WTC11 (cell line): ENCODE data around the gene METRNL. TPM values are rescaled to one million over a fixed set of nuclear protein-coding genes. Genes with fewer than 3 reads are reported as not detected.
A peak's percentile ranks its signal among the peaks of the same experiment; 100 is the strongest.

Experiments used
- ATAC-seq: fragments of 200-7000 bp; cut with Tn5 transposase; 2 replicates; pipeline ENCODE4 v1.10.0; 2021; ENCODE audit warnings: mild to moderate bottlenecking, moderate library complexity
- CTCF ChIA-PET: fragments of 300-600 bp; sonication (Branson Sonifier 250); formaldehyde crosslinking; loops from one replicate; lab custom pipeline; 2021; ENCODE audit warnings: antibody characterized with exemption; lab: Charles Lee
- POLR2A ChIA-PET: fragments of 350-600 bp; sonication (Branson Sonifier 250); formaldehyde crosslinking; loops from one replicate; lab custom pipeline; 2021; ENCODE audit warnings: antibody characterized with exemption; lab: Charles Lee
- DNase-seq: peaks from one replicate; pipeline ENCODE4 v3.0.0; 2021; ENCODE audit warnings: low spot score
- H3K27ac Mint-ChIP-seq: 2 replicates; pipeline ENCODE4 v1.8.0; 2021; ENCODE audit warnings: mixed read lengths
- H3K27me3 Mint-ChIP-seq: 2 replicates; pipeline ENCODE4 v1.8.0; 2021; ENCODE audit warnings: low read depth, mild to moderate bottlenecking, moderate library complexity, mixed read lengths
- H3K36me3 Mint-ChIP-seq: 2 replicates; pipeline ENCODE4 v1.8.0; 2021; ENCODE audit warnings: mixed read lengths
- H3K4me1 Mint-ChIP-seq: 2 replicates; pipeline ENCODE4 v1.8.0; 2022; ENCODE audit warnings: mixed read lengths
- H3K4me3 Mint-ChIP-seq: 2 replicates; pipeline ENCODE4 v1.8.0; 2021; ENCODE audit warnings: mild to moderate bottlenecking, moderate library complexity, mixed read lengths
- H3K9me3 Mint-ChIP-seq: 2 replicates; pipeline ENCODE4 v1.8.0; 2021; ENCODE audit warnings: mixed read lengths
- CBFB ChIP-seq: sonication (generic); formaldehyde crosslinking; IDR thresholded peaks from 2 replicates; pipeline ENCODE4 v1.8.1; 2022; ENCODE audit warnings: mild to moderate bottlenecking, low read depth, missing genetic modification reagents
- ELF4 ChIP-seq: sonication (generic); formaldehyde crosslinking; IDR thresholded peaks from 2 replicates; pipeline ENCODE4 v1.8.1; 2022; ENCODE audit warnings: low read depth, mild to moderate bottlenecking, moderate library complexity, missing genetic modification reagents
- GRHL2 ChIP-seq: fragments of 250-450 bp; sonication (Bioruptor Pico); IDR thresholded peaks from 2 replicates; pipeline ENCODE4 v1.8.0; 2022; ENCODE audit warnings: mild to moderate bottlenecking, moderate library complexity; ENCODE audit not compliant: insufficient replicate concordance, severe bottlenecking
- HMGA2 ChIP-seq: fragments of 250-450 bp; sonication (Bioruptor Pico); IDR thresholded peaks from 2 replicates; pipeline ENCODE4 v1.4.0; 2021; ENCODE audit warnings: mild to moderate bottlenecking, moderate library complexity
- JUN ChIP-seq: sonication (generic); formaldehyde crosslinking; IDR thresholded peaks from 2 replicates; pipeline ENCODE4 v1.8.0; 2023; ENCODE audit warnings: mild to moderate bottlenecking, missing genetic modification reagents
- MXD4 ChIP-seq: fragments of 250-450 bp; sonication (Bioruptor Pico); IDR thresholded peaks from 2 replicates; pipeline ENCODE4 v1.8.0; 2021; ENCODE audit warnings: mild to moderate bottlenecking, moderate library complexity, borderline replicate concordance
- SOX15 ChIP-seq: fragments of 250-450 bp; sonication (Bioruptor Pico); IDR thresholded peaks from 2 replicates; pipeline ENCODE4 v1.9.0; 2021; ENCODE audit warnings: mild to moderate bottlenecking
- SP1 ChIP-seq: sonication (generic); formaldehyde crosslinking; conservative IDR thresholded peaks from 2 replicates; pipeline ENCODE4 v1.8.1; 2022; ENCODE audit warnings: missing genetic modification reagents
- TCF7 ChIP-seq: sonication (generic); formaldehyde crosslinking; IDR thresholded peaks from 2 replicates; pipeline ENCODE4 v1.8.0; 2022; ENCODE audit warnings: mild to moderate bottlenecking, low read depth, missing genetic modification reagents, moderate library complexity
- TEAD1 ChIP-seq: sonication (generic); formaldehyde crosslinking; IDR thresholded peaks from 2 replicates; pipeline ENCODE4 v1.8.0; 2022; ENCODE audit warnings: mild to moderate bottlenecking, missing genetic modification reagents
- ZNF396 ChIP-seq: fragments of 250-450 bp; sonication (Bioruptor Pico); IDR thresholded peaks from 2 replicates; pipeline ENCODE4 v1.8.0; 2021; ENCODE audit warnings: mild to moderate bottlenecking, moderate library complexity, borderline replicate concordance
- ZNF416 ChIP-seq: fragments of 250-450 bp; sonication (Bioruptor Pico); IDR thresholded peaks from 2 replicates; pipeline ENCODE4 v1.9.0; 2021; ENCODE audit warnings: mild to moderate bottlenecking, inconsistent platforms
- total RNA-seq: library from RNA; stranded (reverse); gene quantifications from 3 replicates; pipeline ENCODE4 v1.2.3, GENCODE V29; 2021
- TF ChIP-seq, protein P1 (sequence below): fragments of 250-450 bp; sonication (Bioruptor Pico); IDR thresholded peaks from 2 replicates; pipeline ENCODE4 v1.9.0; 2021; ENCODE audit warnings: mild to moderate bottlenecking
- TF ChIP-seq, protein P2 (sequence below): fragments of 200-600 bp; IDR thresholded peaks from 2 replicates; pipeline ENCODE4 v1.8.0; 2022; ENCODE audit warnings: antibody characterized with exemption
- TF ChIP-seq, protein P3 (sequence below): sonication (generic); formaldehyde crosslinking; IDR thresholded peaks from 2 replicates; pipeline ENCODE4 v1.8.1; 2022; ENCODE audit warnings: low read depth, missing genetic modification reagents, borderline replicate concordance
- TF ChIP-seq, protein P4 (sequence below): sonication (generic); formaldehyde crosslinking; IDR thresholded peaks from 2 replicates; pipeline ENCODE4 v1.8.0; 2022; ENCODE audit warnings: mild to moderate bottlenecking, missing genetic modification reagents
- TF ChIP-seq, protein P5 (sequence below): sonication (generic); formaldehyde crosslinking; conservative IDR thresholded peaks from 2 replicates; pipeline ENCODE4 v1.8.1; 2022; ENCODE audit warnings: mild to moderate bottlenecking, missing genetic modification reagents
- TF ChIP-seq, protein P6 (sequence below): fragments of 250-450 bp; sonication (Bioruptor Pico); IDR thresholded peaks from 2 replicates; pipeline ENCODE4 v1.9.0; 2021; ENCODE audit warnings: mild to moderate bottlenecking, borderline replicate concordance
- TF ChIP-seq, protein P7 (sequence below): sonication (generic); formaldehyde crosslinking; IDR thresholded peaks from 2 replicates; pipeline ENCODE4 v1.8.1; 2022; ENCODE audit warnings: low read depth, mild to moderate bottlenecking, moderate library complexity, missing genetic modification reagents, borderline replicate concordance
- TF ChIP-seq, protein P8 (sequence below): sonication (generic); formaldehyde crosslinking; IDR thresholded peaks from 2 replicates; pipeline ENCODE4 v1.8.1; 2022; ENCODE audit warnings: mild to moderate bottlenecking, missing genetic modification reagents, moderate library complexity, borderline replicate concordance

Gene METRNL
- total RNA-seq, 1 experiment from 2014 or later: 27.7 TPM

DNA sequence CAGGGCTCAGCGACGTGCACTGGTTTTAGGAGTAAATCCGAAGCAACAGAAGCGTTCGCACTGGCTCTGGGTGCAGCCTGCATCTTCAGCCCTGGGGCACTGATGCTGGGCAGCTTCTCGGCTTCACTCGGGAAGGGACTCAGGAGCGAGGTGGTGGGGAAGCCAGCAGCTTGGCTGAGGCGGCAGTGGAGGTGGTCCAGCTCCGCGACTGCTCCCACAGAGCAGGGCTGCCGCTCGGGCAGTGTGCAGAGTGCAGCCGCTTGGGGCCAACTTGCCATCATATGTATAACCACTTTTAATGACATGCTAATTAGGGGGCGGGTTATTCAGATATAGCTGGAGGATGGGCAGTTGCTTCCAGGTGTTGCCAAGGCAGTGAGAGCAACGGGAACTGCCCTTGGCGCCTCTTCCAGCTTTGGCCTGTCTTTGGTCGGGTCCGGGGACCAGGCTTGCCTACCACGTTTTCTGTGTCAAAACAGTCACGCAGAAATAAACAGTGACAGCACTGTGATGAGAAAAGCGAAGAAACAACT is 26.7 kb downstream of the METRNL start (continued):
- TF ChIP-seq, protein P1, sequence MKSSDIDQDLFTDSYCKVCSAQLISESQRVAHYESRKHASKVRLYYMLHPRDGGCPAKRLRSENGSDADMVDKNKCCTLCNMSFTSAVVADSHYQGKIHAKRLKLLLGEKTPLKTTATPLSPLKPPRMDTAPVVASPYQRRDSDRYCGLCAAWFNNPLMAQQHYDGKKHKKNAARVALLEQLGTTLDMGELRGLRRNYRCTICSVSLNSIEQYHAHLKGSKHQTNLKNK (CRISPR knock-in tag): no peak
- no peak for TF ChIP-seq MXD4 (CRISPR knock-in tag)

DNA sequence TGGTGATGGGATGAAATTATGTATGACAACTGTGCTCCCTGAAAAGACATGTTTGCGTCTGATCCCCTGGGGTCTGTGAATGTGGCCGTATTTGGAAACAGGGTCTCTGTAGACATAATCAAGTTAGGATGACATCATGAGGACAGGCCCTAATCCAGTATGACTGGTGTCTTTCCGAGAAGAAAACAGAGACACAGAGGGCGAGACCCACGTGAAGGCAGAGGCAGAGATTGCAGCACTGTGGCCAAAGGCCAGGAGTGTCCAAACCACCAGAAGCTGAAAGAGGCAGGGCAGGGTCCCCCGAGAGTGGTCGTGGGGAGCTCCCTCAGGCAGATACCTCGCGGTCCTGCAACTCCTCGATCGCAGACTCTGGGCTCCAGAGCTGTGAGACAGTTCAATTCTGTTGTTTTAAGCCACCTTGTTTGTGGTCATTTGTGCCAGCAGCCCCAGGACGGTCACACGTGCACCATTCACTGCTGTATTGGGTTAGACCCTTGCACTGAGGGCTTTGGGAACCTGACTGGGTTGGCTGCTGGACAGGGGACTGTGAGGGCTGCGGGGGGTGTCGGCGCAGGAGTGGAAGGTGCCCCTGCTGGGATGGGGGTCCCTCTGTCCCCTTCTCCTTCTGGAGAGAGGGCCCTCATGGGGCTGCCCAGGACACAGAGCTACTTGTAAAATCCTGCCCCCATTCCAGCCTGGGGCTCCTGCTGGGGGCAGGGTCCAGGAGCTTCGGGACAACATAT is 27.7 kb downstream of the METRNL start:
- H3K27ac Mint-ChIP-seq: peak overlapping the region; percentile 22; the same call in 1 of the 2 replicates
- CTCF ChIA-PET: interaction anchor here (1.2 kb wide), 1 partner anchor 8 kb away, joined by 3 read pairs; no protein-coding TSS in a partner anchor

More for the DNA sequence above, 27.7 kb downstream of the METRNL start:
- DNase-seq: no peak
- no peak for ATAC-seq
- POLR2A ChIA-PET: no interaction called here
- H3K36me3 Mint-ChIP-seq: no peaks in the 10 kb centered on the region
- peaks cover 9% of the 10 kb centered on the region for H3K4me1 Mint-ChIP-seq
- no peaks in the 10 kb centered on the region for H3K27me3 Mint-ChIP-seq
- TF ChIP-seq GRHL2 (CRISPR knock-in tag): no peak
- TF ChIP-seq ZNF416 (CRISPR knock-in tag): no peak
- TF ChIP-seq JUN (CRISPR knock-in tag): no peak
- TF ChIP-seq SP1 (CRISPR knock-in tag): no peak
- TF ChIP-seq, protein P2, sequence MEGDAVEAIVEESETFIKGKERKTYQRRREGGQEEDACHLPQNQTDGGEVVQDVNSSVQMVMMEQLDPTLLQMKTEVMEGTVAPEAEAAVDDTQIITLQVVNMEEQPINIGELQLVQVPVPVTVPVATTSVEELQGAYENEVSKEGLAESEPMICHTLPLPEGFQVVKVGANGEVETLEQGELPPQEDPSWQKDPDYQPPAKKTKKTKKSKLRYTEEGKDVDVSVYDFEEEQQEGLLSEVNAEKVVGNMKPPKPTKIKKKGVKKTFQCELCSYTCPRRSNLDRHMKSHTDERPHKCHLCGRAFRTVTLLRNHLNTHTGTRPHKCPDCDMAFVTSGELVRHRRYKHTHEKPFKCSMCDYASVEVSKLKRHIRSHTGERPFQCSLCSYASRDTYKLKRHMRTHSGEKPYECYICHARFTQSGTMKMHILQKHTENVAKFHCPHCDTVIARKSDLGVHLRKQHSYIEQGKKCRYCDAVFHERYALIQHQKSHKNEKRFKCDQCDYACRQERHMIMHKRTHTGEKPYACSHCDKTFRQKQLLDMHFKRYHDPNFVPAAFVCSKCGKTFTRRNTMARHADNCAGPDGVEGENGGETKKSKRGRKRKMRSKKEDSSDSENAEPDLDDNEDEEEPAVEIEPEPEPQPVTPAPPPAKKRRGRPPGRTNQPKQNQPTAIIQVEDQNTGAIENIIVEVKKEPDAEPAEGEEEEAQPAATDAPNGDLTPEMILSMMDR: no peak
- no peak for TF ChIP-seq TCF7 (CRISPR knock-in tag)
- TF ChIP-seq, protein P3, sequence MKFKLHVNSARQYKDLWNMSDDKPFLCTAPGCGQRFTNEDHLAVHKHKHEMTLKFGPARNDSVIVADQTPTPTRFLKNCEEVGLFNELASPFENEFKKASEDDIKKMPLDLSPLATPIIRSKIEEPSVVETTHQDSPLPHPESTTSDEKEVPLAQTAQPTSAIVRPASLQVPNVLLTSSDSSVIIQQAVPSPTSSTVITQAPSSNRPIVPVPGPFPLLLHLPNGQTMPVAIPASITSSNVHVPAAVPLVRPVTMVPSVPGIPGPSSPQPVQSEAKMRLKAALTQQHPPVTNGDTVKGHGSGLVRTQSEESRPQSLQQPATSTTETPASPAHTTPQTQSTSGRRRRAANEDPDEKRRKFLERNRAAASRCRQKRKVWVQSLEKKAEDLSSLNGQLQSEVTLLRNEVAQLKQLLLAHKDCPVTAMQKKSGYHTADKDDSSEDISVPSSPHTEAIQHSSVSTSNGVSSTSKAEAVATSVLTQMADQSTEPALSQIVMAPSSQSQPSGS (CRISPR knock-in tag): no peak
- TF ChIP-seq, protein P4, sequence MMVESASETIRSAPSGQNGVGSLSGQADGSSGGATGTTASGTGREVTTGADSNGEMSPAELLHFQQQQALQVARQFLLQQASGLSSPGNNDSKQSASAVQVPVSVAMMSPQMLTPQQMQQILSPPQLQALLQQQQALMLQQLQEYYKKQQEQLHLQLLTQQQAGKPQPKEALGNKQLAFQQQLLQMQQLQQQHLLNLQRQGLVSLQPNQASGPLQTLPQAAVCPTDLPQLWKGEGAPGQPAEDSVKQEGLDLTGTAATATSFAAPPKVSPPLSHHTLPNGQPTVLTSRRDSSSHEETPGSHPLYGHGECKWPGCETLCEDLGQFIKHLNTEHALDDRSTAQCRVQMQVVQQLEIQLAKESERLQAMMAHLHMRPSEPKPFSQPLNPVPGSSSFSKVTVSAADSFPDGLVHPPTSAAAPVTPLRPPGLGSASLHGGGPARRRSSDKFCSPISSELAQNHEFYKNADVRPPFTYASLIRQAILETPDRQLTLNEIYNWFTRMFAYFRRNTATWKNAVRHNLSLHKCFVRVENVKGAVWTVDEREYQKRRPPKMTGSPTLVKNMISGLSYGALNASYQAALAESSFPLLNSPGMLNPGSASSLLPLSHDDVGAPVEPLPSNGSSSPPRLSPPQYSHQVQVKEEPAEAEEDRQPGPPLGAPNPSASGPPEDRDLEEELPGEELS (CRISPR knock-in tag): no peak
- no peak for TF ChIP-seq TEAD1 (CRISPR knock-in tag)
- TF ChIP-seq, protein P5, sequence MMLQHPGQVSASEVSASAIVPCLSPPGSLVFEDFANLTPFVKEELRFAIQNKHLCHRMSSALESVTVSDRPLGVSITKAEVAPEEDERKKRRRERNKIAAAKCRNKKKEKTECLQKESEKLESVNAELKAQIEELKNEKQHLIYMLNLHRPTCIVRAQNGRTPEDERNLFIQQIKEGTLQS (CRISPR knock-in tag): no peak
- TF ChIP-seq CBFB (CRISPR knock-in tag): no peak
- no peak for TF ChIP-seq HMGA2 (CRISPR knock-in tag)
- TF ChIP-seq ELF4 (CRISPR knock-in tag): no peak
- TF ChIP-seq, protein P6, sequence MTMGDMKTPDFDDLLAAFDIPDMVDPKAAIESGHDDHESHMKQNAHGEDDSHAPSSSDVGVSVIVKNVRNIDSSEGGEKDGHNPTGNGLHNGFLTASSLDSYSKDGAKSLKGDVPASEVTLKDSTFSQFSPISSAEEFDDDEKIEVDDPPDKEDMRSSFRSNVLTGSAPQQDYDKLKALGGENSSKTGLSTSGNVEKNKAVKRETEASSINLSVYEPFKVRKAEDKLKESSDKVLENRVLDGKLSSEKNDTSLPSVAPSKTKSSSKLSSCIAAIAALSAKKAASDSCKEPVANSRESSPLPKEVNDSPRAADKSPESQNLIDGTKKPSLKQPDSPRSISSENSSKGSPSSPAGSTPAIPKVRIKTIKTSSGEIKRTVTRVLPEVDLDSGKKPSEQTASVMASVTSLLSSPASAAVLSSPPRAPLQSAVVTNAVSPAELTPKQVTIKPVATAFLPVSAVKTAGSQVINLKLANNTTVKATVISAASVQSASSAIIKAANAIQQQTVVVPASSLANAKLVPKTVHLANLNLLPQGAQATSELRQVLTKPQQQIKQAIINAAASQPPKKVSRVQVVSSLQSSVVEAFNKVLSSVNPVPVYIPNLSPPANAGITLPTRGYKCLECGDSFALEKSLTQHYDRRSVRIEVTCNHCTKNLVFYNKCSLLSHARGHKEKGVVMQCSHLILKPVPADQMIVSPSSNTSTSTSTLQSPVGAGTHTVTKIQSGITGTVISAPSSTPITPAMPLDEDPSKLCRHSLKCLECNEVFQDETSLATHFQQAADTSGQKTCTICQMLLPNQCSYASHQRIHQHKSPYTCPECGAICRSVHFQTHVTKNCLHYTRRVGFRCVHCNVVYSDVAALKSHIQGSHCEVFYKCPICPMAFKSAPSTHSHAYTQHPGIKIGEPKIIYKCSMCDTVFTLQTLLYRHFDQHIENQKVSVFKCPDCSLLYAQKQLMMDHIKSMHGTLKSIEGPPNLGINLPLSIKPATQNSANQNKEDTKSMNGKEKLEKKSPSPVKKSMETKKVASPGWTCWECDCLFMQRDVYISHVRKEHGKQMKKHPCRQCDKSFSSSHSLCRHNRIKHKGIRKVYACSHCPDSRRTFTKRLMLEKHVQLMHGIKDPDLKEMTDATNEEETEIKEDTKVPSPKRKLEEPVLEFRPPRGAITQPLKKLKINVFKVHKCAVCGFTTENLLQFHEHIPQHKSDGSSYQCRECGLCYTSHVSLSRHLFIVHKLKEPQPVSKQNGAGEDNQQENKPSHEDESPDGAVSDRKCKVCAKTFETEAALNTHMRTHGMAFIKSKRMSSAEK (CRISPR knock-in tag): no peak
- TF ChIP-seq SOX15 (CRISPR knock-in tag): no peak
- TF ChIP-seq, protein P7, sequence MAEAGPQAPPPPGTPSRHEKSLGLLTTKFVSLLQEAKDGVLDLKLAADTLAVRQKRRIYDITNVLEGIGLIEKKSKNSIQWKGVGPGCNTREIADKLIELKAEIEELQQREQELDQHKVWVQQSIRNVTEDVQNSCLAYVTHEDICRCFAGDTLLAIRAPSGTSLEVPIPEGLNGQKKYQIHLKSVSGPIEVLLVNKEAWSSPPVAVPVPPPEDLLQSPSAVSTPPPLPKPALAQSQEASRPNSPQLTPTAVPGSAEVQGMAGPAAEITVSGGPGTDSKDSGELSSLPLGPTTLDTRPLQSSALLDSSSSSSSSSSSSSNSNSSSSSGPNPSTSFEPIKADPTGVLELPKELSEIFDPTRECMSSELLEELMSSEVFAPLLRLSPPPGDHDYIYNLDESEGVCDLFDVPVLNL (CRISPR knock-in tag): no peak
- TF ChIP-seq, protein P8, sequence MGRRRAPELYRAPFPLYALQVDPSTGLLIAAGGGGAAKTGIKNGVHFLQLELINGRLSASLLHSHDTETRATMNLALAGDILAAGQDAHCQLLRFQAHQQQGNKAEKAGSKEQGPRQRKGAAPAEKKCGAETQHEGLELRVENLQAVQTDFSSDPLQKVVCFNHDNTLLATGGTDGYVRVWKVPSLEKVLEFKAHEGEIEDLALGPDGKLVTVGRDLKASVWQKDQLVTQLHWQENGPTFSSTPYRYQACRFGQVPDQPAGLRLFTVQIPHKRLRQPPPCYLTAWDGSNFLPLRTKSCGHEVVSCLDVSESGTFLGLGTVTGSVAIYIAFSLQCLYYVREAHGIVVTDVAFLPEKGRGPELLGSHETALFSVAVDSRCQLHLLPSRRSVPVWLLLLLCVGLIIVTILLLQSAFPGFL: no peak
- no peak for TF ChIP-seq ZNF396 (CRISPR knock-in tag)
- peaks cover 4% of the 10 kb centered on the region; the same call in 1 of the 2 replicates for H3K9me3 Mint-ChIP-seq
- no peak overlapping the region for H3K4me3 Mint-ChIP-seq
